IPS-NIHi11 (cell line): Measurements from ENCODE around the gene CCR5.
"Not testable (repeated sequence)": the region's sequence is repeated elsewhere in the genome, so short reads cannot be mapped to it uniquely, and the experiment has no call there.

Experiments used
- DNase-seq: peaks from one replicate; pipeline ENCODE4 v3.0.0; 2012; ENCODE audit warnings: mixed read lengths, low spot score

CCR5 gene

GRCh38 chr3:46370839-46371518 lies at the start of gene CCR5:
Gene CCR5, plus strand, starts transcription at chr3:46370946. Its CDS starts 1,957 bp downstream, at chr3:46372903.
- DNase-seq, result no peak

GRCh38 chr3:46321461-46322104 lies 49.2 kb upstream of the CCR5 start:
- DNase-seq, result no peak

- no peak for DNase-seq
These were observed 46.7 kb upstream of the CCR5 start for GRCh38 chr3:46324036-46324435.

DNA sequence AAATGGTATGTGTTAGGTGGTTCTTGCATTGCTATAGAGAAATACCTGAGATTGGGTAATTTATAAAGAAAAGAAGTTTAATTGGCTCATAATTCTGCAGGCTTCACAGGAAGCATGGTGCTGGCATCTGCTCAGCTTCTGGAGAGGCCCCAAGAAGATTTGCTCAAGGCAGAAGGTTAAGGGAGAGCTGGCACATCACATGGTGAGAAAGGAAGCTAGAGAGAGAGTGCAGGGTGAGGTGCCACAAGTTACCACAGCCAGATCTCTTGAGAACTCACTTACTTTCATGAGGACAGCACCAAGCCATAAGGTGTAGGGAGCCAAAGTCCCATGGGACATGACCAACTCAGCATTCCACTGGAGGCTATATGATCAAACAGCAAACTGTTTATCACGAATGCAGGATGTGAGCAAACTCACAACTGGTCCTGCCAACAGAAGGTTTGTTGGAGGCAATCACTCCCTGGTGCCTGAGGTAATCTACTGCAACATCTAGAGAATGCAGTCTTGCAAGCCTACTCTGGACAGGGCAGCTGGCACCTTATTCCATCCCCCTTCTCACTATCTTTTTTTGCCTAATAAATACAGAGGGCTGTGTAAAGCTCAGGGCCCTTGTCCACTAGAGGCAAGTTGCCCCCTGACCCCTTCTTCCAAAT lies 45.0 kb upstream of the CCR5 start:
- no peak for DNase-seq

DNA sequence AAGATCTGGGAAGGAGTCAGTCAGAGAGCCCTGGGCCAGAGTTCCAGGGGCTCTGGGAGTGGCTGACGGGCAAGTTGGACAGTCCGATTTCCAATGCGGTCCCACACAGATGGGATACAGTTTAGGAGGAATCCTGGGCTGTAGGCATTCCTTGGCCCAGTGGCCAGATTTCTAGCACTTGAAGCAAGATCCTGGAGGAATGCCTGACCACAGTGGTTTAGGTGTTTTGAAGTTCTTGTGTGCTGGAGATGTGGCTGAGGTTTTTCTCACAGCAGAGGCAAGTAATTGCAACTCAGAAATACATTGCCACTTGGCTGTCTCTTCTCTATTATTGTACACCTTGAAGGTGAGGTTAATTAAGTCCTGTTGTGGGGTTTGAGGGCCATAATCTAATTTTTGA lies 40.1 kb upstream of the CCR5 start:
- DNase-seq, result not testable (repeated sequence)

DNA sequence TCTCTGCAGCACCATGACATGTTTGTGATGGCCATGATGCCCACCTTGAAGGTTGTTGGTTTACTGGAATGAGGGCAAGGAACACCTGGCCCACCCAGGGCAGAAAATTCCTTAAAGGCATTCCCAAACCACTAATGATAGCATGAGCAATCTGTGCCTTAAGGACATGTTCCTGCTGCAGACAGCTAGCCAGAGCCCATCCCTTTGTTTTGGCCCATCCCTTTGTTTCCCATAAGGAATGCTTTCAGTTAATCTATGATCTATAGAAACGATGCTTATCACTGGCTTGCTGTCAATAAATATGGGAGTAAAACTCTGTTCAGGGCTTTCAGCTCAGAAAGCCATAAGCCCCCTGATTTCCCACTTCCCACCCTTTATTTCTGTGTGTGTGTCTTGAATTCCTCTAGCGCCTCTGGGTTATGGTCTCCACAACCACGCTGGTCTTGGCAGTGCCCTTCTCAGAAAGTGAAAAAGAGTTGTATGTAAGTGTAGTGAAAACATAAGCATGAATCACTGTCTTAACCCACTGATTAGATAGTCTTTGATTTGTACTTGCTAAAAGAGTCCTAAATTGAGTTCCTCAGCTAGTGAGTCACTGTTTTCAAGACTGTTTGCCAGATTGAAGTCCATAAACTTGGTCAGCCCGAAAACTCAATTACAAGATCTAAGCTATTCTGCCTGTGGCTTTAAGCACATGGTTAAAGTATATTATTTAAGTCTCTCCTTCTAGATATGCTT lies 35.8 kb upstream of the CCR5 start:
- DNase-seq, result no peak

- no peak for DNase-seq
These were observed 35.2 kb upstream of the CCR5 start for GRCh38 chr3:46335541-46335940.

- no peak for DNase-seq
These were observed 32.8 kb upstream of the CCR5 start for GRCh38 chr3:46337911-46338310.

- no peak for DNase-seq
These were observed 31.9 kb upstream of the CCR5 start for GRCh38 chr3:46338840-46339239.

DNA sequence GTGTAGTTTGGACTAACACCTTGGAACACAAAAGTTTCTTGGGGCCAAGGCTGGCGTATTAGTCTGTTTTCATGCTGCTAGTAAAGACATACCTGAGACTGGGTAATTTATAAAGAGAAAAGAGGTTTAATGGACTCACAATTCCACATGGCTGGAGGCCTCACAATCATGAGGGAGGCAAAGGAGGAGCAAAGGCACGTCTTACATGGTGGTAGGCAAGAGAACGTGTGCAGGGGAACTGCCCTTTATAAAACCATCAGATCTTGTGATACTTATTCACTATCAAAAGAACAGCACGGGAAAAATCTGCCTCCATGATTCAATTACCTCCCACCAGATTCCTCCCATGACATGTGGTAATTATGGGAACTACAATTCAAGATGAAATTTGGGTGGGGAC lies 26.3 kb upstream of the CCR5 start:
- no peak for DNase-seq

DNA sequence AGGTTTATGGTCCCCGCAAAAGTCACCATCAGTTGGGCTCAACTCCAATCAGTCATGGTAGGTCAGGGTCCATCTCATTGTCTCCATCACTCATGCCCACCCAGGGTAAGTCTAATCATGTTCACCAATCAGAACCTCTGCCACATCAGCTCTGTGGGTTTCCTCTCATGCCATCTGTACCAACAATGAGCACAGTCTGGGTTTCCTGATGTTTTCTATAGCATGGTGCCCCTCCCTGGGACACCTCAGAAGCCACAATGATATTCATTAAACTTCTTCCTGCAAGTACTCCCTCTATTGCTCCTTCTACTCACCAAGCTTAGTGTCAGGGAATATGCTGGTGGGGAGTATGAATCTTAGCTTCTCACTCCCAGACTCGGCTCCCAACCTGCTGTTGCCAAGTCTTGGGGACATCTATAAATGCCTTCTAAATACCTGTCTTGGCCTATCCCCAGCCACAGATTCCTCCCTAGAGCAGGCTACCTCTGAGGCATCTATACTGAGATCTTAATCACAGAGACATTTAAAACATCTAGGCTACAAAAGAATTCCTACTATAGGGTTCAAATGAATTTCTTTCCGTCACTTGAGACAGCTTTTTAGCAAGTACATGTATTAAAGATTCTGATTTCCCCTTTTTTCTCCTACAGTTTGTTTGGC lies 21.8 kb upstream of the CCR5 start:
- no peak for DNase-seq

DNA sequence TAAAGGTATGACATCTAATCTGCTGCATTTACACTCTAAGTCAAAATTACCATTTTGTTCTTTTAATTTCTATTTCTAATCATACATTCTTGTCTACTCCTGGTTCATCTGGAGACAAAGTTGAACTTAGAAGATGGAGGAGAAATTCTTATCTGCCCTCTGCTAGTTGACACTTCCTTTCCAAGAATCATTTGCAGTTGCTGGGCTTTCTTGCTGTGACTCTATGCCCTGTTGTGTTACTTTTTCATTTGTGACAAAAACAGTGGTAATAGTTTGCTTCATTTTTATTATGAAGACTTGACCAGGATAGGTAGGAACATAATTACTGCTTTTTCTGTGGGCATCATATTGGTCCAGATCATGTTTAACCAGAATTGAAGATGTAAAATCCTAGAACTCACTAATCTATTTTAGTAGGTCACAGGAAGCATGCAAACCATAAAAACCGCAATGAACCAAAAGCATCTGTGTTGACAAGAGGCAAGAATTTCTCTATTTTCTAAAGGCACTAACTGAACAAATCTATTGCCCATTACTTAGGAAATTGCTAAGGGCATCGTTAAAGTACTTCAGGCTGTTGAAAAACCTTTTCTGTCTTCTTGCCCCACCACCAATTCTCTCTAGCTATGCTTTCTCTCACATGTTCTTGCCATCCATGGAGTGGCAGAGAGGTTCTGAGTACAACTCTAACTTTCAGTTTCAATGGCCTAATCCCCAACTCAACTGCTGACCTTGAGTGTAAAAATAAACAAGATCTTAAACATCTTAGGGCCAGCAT lies 21.1 kb upstream of the CCR5 start:
- DNase-seq, result no peak

DNA sequence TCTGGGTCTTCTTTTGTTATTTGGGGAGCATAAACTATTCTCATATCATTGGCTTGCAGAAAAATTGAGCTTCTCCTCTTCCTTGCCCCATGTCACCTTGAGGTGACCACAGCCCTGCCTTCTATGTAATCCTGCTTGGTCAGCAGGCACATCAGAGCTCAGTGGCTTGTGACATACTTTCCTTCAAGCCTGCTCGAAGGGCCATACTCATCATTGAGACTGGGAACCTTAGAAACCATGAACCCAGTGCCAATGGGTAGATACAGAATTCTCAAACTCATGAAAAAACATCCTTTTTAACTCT lies 20.5 kb upstream of the CCR5 start:
- DNase-seq, result no peak

DNA sequence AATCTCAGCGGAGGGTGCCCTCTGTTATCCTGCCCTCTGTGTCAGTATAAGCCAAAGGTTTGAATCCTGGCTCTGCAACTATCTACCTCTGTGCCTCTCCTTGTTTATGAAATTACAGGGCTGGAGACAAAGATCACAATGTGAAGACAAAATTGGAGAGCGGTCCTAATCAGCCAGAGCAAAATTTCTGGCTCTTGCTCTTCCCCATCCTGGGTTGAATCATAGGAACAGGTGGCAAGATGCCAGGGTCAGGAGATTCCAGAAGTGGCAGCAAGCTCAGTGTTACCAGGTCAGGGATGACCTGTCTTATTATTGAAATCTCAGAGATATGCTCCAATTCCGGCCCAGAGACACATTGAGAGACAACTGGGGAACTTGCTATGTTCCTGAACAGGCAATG lies 19.1 kb upstream of the CCR5 start:
- DNase-seq, result no peak

DNA sequence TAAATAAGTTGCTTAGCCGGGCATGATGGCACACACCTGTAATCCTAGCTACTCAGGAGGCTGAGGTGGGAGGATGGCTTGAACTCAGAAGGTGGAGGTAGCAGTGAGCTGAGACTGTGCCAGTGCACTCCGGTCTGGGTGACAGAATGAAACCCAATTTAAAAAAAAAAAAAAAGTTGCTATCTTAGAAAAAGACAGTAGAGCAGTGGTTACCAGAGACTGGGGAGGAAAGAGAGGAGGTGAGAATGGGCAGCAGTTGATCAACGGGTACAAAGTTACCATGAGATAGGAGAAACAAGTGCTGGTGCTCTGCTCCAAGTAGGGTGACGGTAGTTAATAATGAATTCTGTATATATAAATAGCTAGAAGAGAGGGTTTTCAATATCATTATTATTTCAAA lies 17.7 kb upstream of the CCR5 start:
- DNase-seq, result no peak

DNA sequence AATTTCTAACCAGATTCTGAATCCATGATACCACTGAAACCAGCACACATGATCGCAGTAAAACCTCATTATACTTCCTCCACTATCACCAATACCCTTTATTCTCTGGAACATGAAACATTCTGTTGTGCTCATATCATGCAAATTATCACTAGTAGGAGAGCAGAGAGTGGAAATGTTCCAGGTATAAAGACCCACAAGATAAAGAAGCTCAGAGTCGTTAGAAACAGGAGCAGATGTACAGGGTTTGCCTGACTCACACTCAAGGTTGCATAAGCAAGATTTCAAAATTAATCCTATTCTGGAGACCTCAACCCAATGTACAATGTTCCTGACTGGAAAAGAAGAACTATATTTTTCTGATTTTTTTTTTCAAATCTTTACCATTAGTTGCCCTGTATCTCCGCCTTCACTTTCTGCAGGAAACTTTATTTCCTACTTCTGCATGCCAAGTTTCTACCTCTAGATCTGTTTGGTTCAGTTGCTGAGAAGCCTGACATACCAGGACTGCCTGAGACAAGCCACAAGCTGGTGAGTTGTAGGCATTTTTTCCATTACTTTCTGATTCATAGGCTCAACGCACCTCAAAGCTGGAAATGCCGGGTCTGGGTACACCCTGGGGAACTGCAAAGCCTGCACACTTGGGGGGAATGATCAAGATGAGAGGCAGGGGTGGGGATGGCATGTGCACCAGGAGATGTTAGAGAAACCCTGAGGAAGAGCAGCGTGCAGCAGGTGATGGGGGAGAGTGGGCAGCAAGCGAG lies 16.9 kb upstream of the CCR5 start, which contains the start of gene CCR2:
Gene CCR2 (plus strand): TSS at position 465 of the 764 bp plus-strand sequence. CDS start 3,417 bp downstream, outside the sequence.
- no peak for DNase-seq

GRCh38 chr3:46354478-46354877 lies 16.3 kb upstream of the CCR5 start:
- DNase-seq, result no peak

GRCh38 chr3:46354984-46355383 lies 15.8 kb upstream of the CCR5 start:
- DNase-seq, result no peak

DNA sequence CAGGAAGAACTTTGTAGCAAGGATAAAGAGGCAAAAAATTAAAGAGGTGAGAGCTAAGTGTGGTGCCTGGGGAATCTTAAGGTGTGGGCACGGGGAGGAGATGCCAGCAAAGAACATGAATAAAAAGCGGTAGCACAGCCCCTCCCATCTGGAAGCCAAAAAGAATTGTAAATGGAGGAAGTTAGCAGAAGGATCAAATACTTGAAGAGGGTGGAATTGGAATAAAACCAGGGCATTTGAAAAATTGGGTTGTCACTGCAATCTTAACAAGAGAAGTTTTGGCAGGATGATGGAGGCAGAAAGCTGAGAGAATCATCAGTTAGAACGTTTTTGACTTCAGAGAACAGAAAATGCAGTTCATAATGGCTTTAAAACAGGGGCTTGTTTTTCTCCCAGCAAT lies 14.5 kb upstream of the CCR5 start:
- no peak for DNase-seq

- no peak for DNase-seq
These were observed 13.8 kb upstream of the CCR5 start for GRCh38 chr3:46356909-46357308.

DNA sequence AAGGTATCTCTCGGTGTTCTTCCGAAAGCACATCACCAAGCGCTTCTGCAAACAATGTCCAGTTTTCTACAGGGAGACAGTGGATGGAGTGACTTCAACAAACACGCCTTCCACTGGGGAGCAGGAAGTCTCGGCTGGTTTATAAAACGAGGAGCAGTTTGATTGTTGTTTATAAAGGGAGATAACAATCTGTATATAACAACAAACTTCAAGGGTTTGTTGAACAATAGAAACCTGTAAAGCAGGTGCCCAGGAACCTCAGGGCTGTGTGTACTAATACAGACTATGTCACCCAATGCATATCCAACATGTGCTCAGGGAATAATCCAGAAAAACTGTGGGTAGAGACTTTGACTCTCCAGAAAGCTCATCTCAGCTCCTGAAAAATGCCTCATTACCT lies 12.3 kb upstream of the CCR5 start:
- no peak for DNase-seq
